GM19240 (cell line): ENCODE measurements around the gene TBR1.

ENCODE experiments used
- DNase-seq: peaks from one replicate; pipeline ENCODE4 v3.0.0; 2011; ENCODE audit warnings: low spot score; ENCODE audit not compliant: insufficient read length

The TBR1 gene

GRCh38 chr2:161426922-161427663, 11.0 kb downstream of the TBR1 start:
- DNase-seq: no peak

DNA sequence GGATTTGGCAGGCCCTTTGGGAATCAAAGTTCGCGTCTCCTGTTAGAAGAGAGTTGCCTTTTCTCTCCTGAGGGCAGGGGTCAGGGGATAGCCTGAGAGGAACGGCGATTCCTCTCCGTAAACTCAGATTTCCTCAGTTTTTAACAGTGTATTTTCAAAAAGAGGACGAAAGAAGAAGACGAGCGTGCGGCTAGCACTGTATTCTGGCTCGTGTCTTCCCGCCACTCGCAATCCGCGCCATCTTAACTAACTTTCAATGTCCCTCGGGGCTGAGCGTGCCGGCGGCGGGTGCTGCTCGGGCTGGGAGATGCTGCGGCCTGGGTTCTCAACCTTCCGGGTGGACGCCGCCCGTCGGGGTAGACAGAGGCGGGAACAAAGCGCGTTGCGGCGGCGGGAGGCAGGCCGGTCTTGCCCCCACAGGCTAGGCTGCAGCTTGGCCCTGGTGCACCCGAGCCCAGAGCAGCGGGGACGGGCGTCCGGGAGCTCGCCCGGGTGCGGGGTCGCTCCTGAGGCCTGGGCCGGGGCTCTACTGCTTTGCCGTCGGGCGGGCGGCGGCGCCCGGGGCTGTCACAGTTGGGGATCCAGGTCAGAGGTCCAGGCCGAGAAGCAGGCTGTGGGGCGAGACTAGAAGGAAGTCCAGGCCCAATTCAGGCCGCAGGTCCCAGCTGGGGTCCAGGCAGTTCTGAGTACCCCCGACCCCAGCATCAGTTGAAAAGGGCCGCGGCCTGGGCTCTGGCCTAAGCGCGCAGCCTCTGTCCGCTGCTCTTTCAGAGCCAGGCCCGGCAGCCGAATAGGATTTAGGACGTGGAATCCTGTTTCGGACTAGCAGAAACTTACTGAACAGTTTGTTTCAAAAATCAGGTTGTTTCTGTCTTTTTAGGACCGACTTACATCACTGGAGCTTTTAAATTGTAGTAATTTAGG, 11.8 kb downstream of the TBR1 start:
- DNase-seq: no peak

GRCh38 chr2:161430386-161430785, 14.3 kb downstream of the TBR1 start:
- DNase-seq: no peak

DNA sequence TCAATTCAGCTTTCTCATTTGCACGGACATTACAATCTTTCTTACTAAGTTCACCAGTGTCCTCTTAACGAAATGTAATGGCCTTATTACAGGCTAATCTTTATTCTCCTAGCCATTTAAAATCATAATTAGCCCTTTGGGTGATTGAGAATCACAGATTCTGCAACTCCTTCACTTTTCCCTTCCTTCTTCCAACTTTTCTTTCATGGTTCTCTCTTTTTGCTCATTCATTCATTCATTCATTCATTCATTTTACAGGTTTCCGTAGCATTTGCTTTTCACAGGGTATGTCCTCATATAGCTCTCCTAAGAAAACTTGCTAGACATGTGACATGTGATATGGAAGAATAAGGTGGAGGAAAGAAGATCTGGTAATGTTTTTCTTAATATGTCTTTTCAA, 16.0 kb downstream of the TBR1 start:
- DNase-seq: no peak

DNA sequence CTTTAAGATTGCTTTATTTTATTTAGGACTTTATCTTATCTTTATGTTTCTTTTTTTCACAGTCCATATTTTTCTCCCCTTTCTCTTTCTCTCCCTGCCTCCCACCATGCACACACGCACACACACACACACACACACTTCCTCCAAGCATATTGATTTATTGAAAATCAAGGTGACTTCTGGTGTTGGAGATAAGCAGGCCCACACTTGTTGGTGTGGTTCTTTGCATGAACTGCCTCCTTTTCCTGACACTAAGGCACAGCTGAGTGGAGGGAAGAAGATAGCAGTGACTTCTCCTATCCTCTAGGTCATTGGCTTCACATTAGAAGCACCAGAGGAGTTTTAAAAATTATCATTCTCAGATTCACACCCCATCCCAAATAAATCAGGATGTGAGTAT, 18.0 kb downstream of the TBR1 start:
- no peak for DNase-seq

DNA sequence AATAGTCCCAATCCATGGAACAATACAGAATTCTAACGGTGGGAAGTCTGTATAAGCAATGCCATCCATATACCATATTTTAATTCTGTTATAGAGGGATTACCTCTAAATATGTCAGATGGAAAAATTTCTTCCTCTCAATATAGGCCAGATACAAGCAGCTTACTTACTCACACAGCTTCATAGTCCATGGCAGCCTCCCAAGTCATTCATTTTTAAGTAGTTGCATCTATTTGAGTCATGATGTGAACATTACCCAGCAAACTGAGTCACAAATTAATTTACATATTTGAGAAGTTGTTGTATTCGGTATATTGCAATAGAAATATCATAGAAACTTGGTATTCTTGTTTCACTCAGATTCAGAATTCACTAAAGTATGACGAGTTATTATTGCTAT, 20.3 kb downstream of the TBR1 start:
- no peak for DNase-seq

- no peak for DNase-seq
These were observed 22.5 kb downstream of the TBR1 start for GRCh38 chr2:161438598-161438997.

DNA sequence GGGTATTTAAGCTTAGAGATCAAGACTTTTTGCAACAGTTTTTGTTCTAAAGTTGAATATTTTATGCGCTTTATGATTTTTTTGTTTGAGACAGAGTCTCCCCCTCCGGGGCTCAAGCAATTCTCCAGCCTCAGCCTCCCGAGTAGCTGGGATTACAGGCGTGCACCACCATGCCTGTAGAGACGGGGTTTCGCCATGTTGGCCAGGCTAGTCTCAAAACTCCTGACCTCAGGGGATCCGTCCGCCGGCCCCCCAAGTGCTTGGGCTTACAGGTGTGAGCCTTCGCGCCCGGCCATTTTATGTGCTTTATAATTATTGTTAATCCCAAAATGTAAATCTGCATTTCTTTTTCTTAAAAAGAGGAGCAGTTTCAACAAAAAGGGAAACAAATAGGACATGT, 29.0 kb downstream of the TBR1 start:
- no peak for DNase-seq

DNA sequence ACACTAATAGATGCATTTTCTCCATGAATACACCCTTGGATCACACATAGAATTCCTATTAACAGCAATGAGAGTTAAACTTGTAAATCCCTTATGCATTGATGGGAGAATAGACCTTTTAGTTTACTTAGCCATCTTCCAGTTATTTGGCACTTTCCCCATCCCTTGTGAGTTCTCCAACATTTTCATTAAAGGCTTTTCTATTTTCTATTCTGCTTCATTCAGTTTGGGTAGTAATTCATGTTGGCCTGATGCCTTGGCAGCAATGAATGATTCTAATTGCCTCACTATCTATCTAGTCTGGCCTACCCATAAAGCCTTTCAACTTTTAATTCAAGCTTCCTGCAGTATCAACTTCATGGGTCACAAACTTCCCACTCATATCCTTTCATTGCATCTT, 32.3 kb downstream of the TBR1 start:
- no peak for DNase-seq

- no peak for DNase-seq
These were observed 55.5 kb downstream of the TBR1 start for GRCh38 chr2:161471631-161472030.

DNA sequence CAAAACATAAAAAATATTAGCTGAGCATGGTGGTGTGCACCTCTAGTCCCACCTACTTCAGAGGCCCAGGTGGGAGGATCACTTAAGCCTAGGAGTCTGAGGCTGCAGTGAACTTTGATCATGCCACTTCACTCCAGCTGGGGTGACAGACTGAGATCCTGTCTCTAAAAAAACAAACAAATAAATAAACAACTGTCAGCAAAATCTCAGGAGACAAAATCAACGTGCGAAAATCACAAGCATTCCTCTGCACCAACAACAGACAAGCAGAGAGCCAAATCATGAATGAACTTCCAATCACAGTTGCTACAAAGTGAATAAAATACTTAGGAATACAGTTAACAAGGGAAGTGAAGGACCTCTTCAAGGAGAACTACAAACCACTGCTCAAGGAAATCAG, 58.8 kb downstream of the TBR1 start:
- no peak for DNase-seq
